NCI-H82 treated with DMSO at 0.1 percent for 48 hours (cell line): ENCODE measurements around the gene BTAF1.

Experiments used
- DNase-seq: peaks from one replicate; lab custom pipeline; 2025; ENCODE audit not compliant: unreplicated experiment; lab: John Stamatoyannopoulos, UW

The BTAF1 gene

DNA sequence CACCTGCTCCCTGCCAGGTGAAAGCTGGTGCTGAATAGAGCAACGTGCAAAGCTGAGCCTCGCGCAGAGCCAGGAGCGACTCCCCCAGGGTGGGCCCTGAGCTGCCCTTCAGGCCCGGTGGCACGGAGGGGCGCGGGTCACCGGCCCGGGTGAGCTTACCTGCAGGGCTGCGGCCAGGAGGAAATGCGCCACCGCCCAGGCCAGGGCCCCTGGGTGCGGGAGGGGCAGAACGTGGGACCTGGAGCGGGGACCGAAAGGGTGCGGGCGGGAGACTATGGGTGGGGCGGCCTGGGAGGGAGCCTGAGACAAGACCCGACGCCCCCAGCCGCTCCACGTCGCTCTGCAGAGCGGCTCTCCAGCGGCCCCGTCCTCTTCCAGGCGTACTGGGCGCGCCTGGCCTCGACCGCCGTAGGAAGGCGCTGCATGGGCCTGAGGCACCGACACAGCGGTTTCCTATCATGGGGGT lies 122.1 kb downstream of the BTAF1 start:
- DNase-seq = no peak

DNA sequence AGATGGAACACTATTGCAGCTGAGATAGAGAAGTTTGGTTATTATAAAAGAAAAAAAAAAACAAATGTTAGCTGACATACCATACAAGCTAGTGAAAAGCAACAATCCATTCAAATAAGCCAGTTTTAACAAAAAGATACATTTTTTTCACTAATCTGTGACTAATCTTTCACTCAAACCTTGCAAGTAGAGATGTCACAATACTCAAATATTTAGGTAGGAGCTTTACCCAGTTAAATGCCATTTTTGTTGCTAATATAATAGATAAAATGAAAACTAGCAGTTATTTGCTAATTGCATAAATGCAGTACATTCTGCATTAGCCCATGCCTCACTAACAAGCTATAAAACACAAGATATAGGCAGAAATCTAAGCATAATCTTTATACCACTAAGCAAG lies 123.6 kb downstream of the BTAF1 start:
- DNase-seq = no peak

DNA sequence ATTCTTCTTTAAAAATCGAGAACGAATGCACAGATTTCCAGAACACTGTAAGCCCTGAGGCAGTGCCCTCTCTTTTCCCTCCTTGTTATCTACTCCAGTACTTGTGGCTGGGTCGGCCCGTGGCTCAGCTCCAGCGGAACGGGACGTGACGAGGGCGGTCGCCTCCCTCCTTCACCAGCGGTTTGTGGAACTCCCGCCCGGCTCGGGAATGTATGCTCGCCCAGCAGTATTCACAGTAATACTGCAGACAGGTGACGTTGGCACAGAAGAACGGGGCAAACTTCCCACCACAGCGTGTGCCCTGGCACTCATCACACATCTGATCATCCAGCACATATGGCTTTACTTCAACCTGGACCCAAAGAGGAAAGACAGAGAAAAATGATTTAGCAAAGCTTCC lies 128.5 kb downstream of the BTAF1 start:
- DNase-seq = no peak

DNA sequence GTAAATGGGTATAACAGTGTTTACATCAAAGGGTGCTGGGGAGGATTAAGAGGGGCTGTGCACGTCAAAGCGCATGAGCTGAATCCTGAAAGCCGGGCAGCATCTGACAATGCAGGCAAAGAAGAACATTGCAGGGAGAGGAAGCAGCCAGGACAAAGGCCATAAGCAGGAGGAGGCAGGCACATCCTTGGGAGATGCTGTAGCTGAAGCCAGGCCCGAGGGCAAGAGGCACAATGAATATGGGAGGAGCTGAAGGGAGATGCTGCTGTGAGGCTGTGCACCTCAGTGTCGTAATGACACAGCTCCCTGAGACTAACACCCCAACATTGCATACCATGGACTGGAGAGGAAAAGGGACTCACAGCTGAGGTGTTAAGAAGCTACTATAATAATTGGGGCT lies 129.2 kb downstream of the BTAF1 start:
- no peak for DNase-seq

DNA sequence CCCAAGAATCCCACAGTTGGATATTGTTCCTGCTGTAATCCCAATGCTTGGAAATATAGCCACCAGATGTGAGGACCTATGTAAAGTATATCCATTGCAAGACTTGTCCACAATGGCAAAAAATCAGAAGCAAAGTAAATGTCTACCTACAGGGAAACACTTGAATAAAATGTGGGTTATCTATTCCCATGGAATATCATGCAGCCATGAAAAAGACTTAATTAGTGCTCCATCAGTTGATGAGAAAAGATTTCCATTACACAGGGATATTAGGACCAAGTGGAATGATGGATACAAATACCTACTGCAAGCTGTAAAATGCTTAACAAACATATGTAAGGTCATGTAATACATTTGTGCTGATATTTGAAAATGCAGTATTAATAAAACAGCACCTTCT lies 131.2 kb downstream of the BTAF1 start:
- DNase-seq = no peak

DNA sequence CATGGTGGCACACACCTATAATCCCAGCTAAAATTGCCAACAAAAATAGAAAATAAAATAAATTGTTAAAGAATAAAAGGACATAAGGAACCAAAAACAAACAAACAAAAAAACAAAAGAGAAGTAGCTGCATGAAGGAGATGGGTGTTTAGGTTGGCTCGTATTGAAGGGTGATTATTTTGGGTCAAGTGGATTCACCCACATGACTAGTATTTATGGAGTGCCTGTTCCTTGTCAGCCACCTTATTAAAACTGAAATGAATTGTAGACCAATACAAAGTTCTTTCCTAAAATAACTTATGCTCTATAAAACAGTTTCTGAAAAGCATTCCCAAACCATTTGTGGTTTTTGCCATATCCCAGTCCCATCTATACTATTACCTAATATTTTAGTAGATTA lies 138.7 kb downstream of the BTAF1 start:
- no peak for DNase-seq

DNA sequence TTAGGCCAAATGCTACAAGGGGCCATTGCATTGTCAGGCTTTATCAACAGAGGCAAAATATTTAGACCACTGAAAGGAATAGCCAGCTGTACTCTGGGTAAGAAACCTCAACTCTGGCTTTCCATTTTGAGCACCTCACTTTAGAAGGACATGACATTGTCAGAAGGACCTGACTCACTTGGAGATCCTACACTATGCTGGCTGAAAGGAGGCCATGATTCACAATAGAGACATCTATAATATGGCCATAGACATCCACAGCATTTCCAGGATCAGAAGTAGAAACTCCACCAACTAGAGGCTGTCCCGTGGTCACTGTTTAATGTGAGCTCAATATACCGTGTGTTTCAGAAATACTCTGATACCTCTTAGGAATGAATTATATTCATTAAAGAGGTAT lies 140.9 kb downstream of the BTAF1 start:
- DNase-seq = no peak

DNA sequence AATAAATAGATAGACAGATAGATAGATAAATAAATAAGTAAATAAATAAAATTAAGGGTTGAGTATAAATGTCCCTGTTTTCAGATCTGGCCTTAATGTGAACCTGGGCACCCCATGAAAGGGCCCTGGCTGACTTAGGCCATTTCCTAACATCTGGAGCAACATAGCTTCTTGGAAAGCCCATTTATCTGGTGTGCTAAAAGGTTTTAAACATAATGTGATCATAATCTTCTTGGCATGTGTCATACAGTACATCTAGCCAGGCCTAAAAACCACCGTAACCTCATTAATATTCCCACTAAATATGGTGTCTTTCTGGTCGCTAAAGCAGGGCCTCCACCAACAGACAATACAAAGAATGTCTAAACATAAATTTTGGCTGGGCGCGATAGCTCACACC lies 142.8 kb downstream of the BTAF1 start:
- no peak for DNase-seq

DNA sequence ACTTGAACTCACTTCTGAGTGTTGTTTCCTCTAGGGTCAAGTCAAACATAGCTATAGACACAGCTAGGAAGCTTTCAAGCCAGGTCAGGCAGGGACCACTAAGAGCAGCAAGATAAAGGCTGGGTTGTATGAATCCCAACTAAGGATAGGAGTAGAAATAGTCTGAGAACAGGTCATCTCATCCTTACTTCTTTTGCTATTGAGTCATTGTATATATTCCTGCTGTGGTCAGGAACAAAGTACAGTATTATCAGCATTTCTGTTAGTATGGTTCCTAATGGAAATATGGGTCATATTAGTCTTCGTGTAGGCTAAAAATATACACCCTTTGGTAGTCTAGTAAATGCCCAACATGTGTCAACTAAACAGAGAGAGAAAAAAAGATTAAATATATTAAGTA lies 145.3 kb downstream of the BTAF1 start:
- DNase-seq = no peak

DNA sequence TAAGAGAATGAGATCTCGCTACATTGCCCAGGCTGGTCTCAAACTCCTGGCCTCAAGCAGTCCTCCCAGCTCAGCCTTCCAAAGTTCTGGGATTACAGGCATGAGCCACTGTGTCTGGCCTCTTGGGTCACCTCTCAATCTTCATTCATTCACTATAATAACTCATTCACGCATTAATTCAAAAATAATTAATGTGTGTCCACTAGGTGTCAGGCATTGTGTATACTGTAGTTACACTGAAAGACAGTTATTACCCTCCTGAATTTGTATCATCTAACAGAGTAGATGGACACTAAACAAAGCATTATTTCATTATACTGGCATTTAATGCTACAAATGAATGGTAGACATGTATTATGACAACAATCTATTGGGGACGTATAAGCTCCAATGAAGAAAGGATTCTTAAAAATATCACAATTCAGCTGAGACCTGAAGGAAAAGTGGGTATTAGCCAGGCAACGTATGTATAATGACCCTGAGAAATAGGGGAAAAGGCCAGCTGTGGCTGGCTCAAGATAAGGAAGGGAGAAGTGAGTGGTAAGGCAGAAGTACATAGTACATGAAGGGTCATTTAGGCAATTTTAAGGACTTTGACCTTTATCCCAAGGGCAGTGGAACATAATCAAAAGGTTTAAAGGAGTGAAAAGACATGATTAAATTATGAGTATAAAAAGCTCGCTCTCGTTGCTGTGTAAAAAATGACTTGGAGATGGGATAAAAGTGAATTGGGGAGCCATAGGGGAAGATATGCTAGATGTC lies 150.7 kb downstream of the BTAF1 start:
- no peak for DNase-seq

DNA sequence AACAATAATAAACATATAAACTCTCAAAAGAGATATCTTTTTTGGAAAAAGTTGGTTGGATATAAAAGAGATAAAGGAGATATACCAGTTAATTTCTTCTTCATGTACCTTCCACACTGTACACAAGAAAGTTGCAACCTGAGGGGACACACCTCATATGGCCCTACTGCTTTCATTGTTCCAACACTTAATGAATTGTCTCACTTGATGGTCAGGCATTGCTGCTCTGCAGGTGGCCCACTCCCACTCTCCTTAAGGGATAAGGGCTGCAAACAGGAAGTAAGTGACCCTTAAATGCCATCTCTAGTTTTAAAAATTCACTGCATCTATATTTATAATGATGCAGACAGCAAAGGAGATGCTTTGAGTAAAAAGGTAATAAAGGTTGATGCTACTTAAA lies 152.3 kb downstream of the BTAF1 start:
- no peak for DNase-seq

DNA sequence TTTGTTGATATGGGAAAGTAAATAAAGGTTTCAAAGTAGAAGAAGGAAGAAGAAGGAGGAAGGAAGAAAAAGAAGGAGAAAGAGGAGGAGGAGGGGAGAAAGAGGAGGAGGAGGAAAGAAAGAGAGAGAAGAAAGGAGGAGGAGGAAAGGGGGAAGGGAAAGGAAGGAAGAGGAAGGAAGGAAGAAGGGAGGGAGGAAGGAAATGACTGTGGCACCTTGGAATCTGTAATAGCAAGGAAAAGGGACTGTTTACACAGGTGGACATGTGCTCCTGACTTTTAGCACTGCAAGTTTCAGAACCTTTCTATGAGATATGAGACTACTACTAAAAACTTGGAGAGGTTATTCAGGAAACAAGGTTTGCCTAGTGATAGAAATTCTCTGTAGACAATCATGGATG lies 153.2 kb downstream of the BTAF1 start:
- no peak for DNase-seq

DNA sequence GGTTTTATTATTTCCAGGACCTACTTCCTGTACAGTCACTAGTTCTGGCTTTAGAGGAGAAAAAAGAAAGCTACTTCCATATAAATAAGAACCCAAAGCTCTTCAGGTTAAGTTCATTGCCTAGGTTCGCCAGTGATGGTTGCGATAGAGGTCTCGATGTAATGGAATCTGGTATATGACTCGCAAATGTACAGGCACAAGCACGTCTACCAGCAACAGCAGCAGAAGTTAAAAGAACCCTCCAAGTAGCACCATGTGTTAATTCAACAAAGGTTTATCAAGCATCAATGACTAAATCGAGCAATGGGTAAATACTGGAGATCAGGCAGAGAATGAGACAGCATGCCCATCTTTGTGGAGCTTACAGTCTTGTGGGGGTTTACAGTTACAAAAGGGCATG lies 155.4 kb downstream of the BTAF1 start:
- DNase-seq = no peak
